ENCODE measurements around the gene MEGF6.

DNA sequence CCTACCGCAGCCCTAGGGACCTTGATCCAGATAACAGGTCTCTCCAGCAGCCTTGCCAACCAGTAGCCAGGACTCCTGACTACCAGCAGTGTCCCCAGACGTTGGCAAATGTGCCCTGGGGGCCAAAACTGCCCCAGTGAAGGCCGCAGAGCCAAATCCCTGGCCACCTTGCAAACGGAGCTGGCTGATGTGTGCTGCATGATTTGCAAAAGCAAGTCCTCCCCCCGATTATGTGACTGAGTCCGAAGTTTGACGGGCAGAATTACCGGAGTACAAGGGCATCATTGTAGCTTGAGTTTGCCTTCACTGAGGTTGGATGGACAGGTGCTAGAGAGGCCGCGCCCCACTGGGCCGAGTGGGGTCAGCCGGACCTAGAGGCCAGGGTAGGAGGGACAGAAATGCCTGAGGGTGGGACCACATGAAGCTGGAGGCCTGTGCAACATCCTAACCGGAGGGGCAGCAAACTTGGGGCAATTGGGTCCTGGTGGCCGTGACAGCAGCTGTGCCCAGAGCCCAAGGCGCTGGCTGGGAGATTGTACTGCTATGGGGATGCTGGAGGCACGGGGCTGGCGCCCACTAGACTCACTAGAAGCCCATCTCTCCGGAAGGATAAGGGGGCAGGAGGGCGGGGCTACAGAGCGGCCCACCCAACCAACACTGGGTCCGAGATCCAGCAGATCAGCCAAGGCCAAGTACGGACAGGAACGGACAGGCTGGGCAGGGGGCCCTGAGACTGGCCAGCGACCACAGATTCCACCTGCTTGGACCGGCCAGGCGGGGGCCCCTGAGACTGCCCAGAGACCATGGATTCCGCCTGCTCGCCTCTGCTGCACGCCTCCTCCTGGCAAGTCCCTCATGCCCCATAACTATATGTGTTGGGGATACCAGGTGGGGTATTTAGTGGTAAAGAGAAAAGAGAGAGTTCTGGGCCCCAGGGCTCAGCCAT lies 154.1 kb downstream of the MEGF6 start:
- TF ChIP-seq, protein P1, sequence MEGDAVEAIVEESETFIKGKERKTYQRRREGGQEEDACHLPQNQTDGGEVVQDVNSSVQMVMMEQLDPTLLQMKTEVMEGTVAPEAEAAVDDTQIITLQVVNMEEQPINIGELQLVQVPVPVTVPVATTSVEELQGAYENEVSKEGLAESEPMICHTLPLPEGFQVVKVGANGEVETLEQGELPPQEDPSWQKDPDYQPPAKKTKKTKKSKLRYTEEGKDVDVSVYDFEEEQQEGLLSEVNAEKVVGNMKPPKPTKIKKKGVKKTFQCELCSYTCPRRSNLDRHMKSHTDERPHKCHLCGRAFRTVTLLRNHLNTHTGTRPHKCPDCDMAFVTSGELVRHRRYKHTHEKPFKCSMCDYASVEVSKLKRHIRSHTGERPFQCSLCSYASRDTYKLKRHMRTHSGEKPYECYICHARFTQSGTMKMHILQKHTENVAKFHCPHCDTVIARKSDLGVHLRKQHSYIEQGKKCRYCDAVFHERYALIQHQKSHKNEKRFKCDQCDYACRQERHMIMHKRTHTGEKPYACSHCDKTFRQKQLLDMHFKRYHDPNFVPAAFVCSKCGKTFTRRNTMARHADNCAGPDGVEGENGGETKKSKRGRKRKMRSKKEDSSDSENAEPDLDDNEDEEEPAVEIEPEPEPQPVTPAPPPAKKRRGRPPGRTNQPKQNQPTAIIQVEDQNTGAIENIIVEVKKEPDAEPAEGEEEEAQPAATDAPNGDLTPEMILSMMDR (IDR thresholded peaks at IDR 0.05), result no peak
- TF ChIP-seq POLR2A (IDR thresholded peaks at IDR 0.05), result no peak

Data from right lobe of liver (tissue), 4 donors.